Naive thymus-derived CD4-positive, alpha-beta T cell (primary cell): ENCODE data around the gene DENND5B. TPM values are rescaled to one million over a fixed set of nuclear protein-coding genes. Genes with fewer than 3 reads are reported as not detected.

ENCODE experiments used
- ATAC-seq: fragments of 150-1000 bp; cut with Tn5 transposase; 2 replicates; pipeline ENCODE4 v1.10.0; 2021; ENCODE audit warnings: mild to moderate bottlenecking, moderate library complexity
- CTCF ChIA-PET: fragments of 350-600 bp; sonication (Branson Sonifier 250); formaldehyde crosslinking; loops from one replicate; lab custom pipeline; 2021; ENCODE audit warnings: antibody characterized with exemption; lab: Charles Lee
- POLR2A ChIA-PET: fragments of 350-600 bp; sonication (Branson Sonifier 250); formaldehyde crosslinking; loops from one replicate; lab custom pipeline; 2021; ENCODE audit warnings: antibody characterized with exemption, inconsistent platforms; lab: Charles Lee
- DNase-seq, 9 donors: peaks; one replicate each; pipeline versions ENCODE4 v3.0.0 to v3.0.0-alpha.2; 2020 to 2022; ENCODE audit warnings: mixed read lengths in 1 of 9
- H3K27ac ChIP-seq: one replicate; pipeline ENCODE4 v1.7.0; 2013; ENCODE audit warnings: mild to moderate bottlenecking, low read depth, low read length, moderate library complexity
- H3K27me3 ChIP-seq, 2 donors: one replicate each; pipeline ENCODE4 v1.7.0; 2013; ENCODE audit warnings: low read length in 2 of 2, mild to moderate bottlenecking in 2 of 2, moderate library complexity in 2 of 2; ENCODE audit not compliant: control insufficient read depth in 2 of 2, insufficient read depth in 2 of 2
- H3K36me3 ChIP-seq, 3 experiments: 1 replicate in 2 of 3; 2 replicates in 1 of 3; pipeline ENCODE4 v1.7.0; 2013; ENCODE audit warnings: low read length in 3 of 3, mild to moderate bottlenecking in 3 of 3, moderate library complexity in 1 of 3; ENCODE audit not compliant: insufficient read depth in 3 of 3, control insufficient read depth in 2 of 3
- H3K4me1 ChIP-seq, 2 donors: one replicate each; pipeline ENCODE4 v1.7.0; 2013; ENCODE audit warnings: low read length in 2 of 2, mild to moderate bottlenecking in 2 of 2, moderate library complexity in 1 of 2; ENCODE audit not compliant: control insufficient read depth in 2 of 2, insufficient read depth in 2 of 2
- H3K4me3 ChIP-seq: 2 replicates; pipeline ENCODE4 v1.7.0; 2013; ENCODE audit warnings: mild to moderate bottlenecking, low read length
- H3K9me3 ChIP-seq, 3 experiments: 1 replicate in 2 of 3; 2 replicates in 1 of 3; pipeline ENCODE4 v1.7.0; 2013; ENCODE audit warnings: low read length in 3 of 3; ENCODE audit not compliant: control insufficient read depth in 2 of 3
- H3K27ac Mint-ChIP-seq, 9 donors: one replicate each; pipeline ENCODE4 v1.8.0; 2020 to 2022; ENCODE audit warnings: mixed read lengths in 9 of 9, mild to moderate bottlenecking in 8 of 9, moderate library complexity in 5 of 9, inconsistent platforms in 2 of 9
- H3K27me3 Mint-ChIP-seq, 5 donors: one replicate each; pipeline ENCODE4 v1.8.0; 2021 to 2022; ENCODE audit warnings: mixed read lengths in 5 of 5, mild to moderate bottlenecking in 1 of 5
- H3K36me3 Mint-ChIP-seq, 5 donors: one replicate each; pipeline ENCODE4 v1.8.0; 2020 to 2022; ENCODE audit warnings: mixed read lengths in 5 of 5, mild to moderate bottlenecking in 3 of 5, inconsistent platforms in 1 of 5
- H3K4me1 Mint-ChIP-seq, 7 donors: one replicate each; pipeline ENCODE4 v1.8.0; 2020 to 2022; ENCODE audit warnings: mixed read lengths in 7 of 7, mild to moderate bottlenecking in 3 of 7, inconsistent platforms in 1 of 7
- H3K4me3 Mint-ChIP-seq, 10 donors: one replicate each; pipeline ENCODE4 v1.8.0; 2020 to 2022; ENCODE audit warnings: mild to moderate bottlenecking in 10 of 10, mixed read lengths in 10 of 10, moderate library complexity in 6 of 10, inconsistent platforms in 2 of 10
- H3K9me3 Mint-ChIP-seq, 11 donors: one replicate each; pipeline ENCODE4 v1.8.0; 2020 to 2022; ENCODE audit warnings: mixed read lengths in 11 of 11, mild to moderate bottlenecking in 4 of 11, inconsistent platforms in 1 of 11, moderate library complexity in 1 of 11
- intact Hi-C, 2 donors: fragments of 100-400 bp; cut with micrococcal nuclease; formaldehyde crosslinking; loops; one replicate each; pipeline ENCODE4 v1.15.1; 2023
- polyA plus RNA-seq, 2 donors: library from polyadenylated mRNA; unstranded; fragments of 300-500 nt; fragmentation: Illumina TruSeq; gene quantifications; one replicate each; pipeline ENCODE4 v1.2.3, GENCODE V29; 2021
- total RNA-seq, 6 experiments: library from RNA in 5 of 6; stranded (reverse) in 5 of 6; gene quantifications; 1 replicate in 5 of 6; 2 replicates in 1 of 6; pipeline ENCODE4 v1.2.3 and lab custom pipeline; 2021 to 2026

DENND5B gene
- 1 to 10 TPM in 2 of 5 experiments, under 1 TPM in 3; 0.16 to 1.5 (median 0.29) TPM for total RNA-seq
- polyA plus RNA-seq: not detected
- total RNA-seq (lab: John Stamatoyannopoulos, UW): not detected

DNA sequence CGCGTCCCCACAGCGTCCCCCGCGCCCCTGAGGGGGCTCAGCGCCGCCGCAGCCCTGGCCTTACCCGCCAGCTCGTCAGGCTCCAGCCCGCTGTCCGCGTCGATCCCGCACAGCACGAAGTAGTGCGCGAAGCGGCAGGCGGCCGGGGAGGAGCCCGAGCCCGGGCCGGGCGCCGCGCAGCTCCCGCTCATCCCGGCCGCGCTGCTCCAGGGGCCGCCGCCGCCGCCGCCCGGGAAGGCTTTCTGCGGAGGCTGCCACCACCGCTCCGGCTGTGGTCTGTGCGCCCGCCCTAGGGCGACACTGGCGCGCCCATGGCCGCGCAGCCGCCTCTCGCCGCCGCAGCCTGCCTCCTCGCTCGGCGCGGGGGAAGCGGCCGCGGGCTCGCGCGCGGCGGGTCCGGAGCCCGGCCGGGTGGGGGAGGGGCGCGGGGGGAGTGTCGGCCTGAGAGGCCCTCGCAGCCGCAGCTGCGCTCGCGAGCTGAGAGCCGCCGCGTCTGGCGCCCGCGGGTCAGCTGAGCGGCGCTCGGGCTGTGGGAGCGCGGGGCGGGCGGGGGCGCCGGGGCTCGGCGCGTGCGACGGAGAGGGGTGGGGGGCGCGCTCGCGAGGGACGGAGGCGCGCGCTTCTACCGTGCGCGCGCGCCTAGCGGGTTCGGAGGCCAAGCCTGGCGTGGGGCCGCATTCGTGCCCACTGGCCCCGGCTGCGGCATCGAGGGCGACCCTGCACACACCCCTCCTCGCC is at the start of gene DENND5B:
DENND5B (minus strand) TSS at position 495 of the 738 bp plus-strand sequence; CDS start at position 191, 304 bp downstream.
- Histone ChIP-seq H3K9me3 (no peaks in the 10 kb centered on the region), H3K4me3 (peak within 1 kb of the TSS; percentile 8), H3K27me3 (peaks cover 0 to 7% of the 10 kb centered on the region in 2 donors), H3K27ac (no peak within 1 kb of the TSS), H3K36me3 (no peaks in the 10 kb centered on the region), H3K4me1 (peaks cover 0 to 5% of the 10 kb centered on the region in 2 donors)
- intact Hi-C loops: no loop called here
- Mint-ChIP-seq H3K27ac (peak within 1 kb of the TSS in 1 of 9 donors; percentile 68), H3K9me3 (peaks cover 0 to 6% (median 1%) of the 10 kb centered on the region in 11 donors), H3K27me3 (peaks cover 53 to 67% (median 57%) of the 10 kb centered on the region in 5 donors), H3K4me1 (peaks cover 10 to 19% (median 13%) of the 10 kb centered on the region in 7 donors), H3K4me3 (peak within 1 kb of the TSS; percentile 79 to 90 (median 86)), H3K36me3 (no peaks in the 10 kb centered on the region)
- peak; percentile 60 for ATAC-seq
- ChIA-PET CTCF (no interaction called here), POLR2A (no interaction called here)
- DNase-seq: peak in 4 of 9 donors; percentile 10 to 48 (median 19)

DNA sequence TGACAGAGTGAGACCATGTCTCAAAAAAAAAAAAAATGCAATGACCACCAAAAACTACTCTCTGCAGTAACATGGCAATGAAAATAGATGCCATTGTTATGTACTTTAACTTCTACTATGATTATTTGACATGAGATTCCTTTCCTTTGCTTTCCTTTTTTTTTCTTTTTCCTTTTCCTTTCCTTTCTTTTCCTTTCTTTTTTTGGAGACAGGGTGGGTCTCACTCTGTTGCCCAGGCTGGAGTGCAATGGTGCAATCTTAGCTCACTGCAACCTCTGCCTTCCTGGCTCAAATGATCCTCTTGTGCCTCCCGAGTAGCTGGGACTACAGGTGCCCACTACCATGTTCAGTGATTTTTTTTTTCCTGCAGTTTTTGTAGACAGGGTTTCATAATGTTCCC is 43.7 kb upstream of the DENND5B start:
- intact Hi-C loops: loop anchor here in 1 of 2 donors (5.0 kb wide), 1 partner anchor 517 kb away; no protein-coding TSS in a partner anchor
- Mint-ChIP-seq H3K4me3 (no peak overlapping the region), H3K9me3 (no peaks in the 10 kb centered on the region), H3K27me3 (peaks cover 0 to 7% (median 0%) of the 10 kb centered on the region in 5 donors), H3K4me1 (peaks cover 0 to 8% (median 7%) of the 10 kb centered on the region in 7 donors), H3K27ac (no peak overlapping the region), H3K36me3 (no peaks in the 10 kb centered on the region)
- H3K27ac ChIP-seq: no peak overlapping the region
- H3K4me3 ChIP-seq: no peak overlapping the region
- no peak for ATAC-seq
- no peaks in the 10 kb centered on the region for H3K4me1 ChIP-seq
- H3K36me3 ChIP-seq: no peaks in the 10 kb centered on the region
- DNase-seq: no peak
- CTCF ChIA-PET: interaction anchor here (0.6 to 1.8 kb wide), 3 partner anchors 231 to 405 kb away, joined by 3 to 8 read pairs (median 7); no protein-coding TSS in a partner anchor
- no peaks in the 10 kb centered on the region for H3K27me3 ChIP-seq
- H3K9me3 ChIP-seq: no peaks in the 10 kb centered on the region
- POLR2A ChIA-PET: no interaction called here

DNA sequence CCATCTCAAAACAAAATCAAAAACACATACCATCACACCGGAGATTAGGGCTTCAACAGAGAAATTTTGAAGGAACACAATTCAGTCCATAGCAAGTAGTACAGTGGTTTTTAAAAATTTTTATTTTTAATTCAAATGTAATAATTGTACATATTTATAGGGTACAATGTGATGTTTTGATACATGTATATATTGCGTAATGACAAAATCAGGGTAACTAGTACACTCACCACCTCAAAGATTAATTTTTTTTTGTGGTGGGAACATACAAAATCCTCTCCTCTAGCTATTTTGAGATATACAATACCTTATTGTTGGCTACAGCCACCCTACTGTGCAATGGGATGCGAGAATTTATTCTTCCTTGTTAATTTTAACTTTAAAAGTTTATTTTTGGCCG is 42.5 kb upstream of the DENND5B start:
- Mint-ChIP-seq H3K27ac (no peak overlapping the region), H3K4me3 (no peak overlapping the region), H3K9me3 (no peaks in the 10 kb centered on the region), H3K4me1 (peaks cover 0 to 8% (median 7%) of the 10 kb centered on the region in 7 donors), H3K36me3 (peaks cover 0 to 4% (median 0%) of the 10 kb centered on the region in 5 donors), H3K27me3 (peaks cover 0 to 7% (median 0%) of the 10 kb centered on the region in 5 donors)
- Histone ChIP-seq H3K4me1 (no peaks in the 10 kb centered on the region), H3K9me3 (no peaks in the 10 kb centered on the region), H3K4me3 (no peak overlapping the region), H3K27ac (no peak overlapping the region), H3K27me3 (no peaks in the 10 kb centered on the region), H3K36me3 (no peaks in the 10 kb centered on the region)
- intact Hi-C loops: no loop called here
- ChIA-PET CTCF (interaction anchor here (0.8 kb wide), 1 partner anchor 28 kb away, joined by 3 read pairs; no protein-coding TSS in a partner anchor), POLR2A (no interaction called here)
- no peak for ATAC-seq
- DNase-seq: no peak

DNA sequence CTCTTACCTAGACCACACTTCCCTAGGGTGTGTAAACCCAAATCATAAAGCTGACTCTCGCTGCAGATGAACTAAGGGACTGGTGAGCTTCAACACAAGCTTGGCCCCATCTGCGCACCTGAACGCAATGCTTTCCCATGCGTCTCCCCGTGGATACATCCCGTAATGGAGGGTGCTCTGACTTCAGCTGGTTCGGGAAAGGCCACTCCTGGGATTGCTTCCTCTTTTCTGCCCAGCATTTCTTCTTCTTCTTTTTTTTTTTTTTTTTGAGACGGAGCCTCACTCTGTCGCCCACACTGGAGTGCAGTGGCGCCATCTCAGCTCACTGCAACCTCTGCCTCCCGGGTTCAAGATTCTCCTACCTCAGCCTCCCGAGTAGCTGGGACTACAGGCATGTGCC is 40.9 kb upstream of the DENND5B start:
- CTCF ChIA-PET: no interaction called here
- DNase-seq (no peak), ATAC-seq (no peak)
- Histone ChIP-seq H3K27me3 (no peaks in the 10 kb centered on the region), H3K4me1 (no peaks in the 10 kb centered on the region), H3K4me3 (no peak overlapping the region), H3K9me3 (no peaks in the 10 kb centered on the region), H3K36me3 (no peaks in the 10 kb centered on the region), H3K27ac (no peak overlapping the region)
- Mint-ChIP-seq H3K9me3 (no peaks in the 10 kb centered on the region), H3K27me3 (peaks cover 0 to 7% (median 0%) of the 10 kb centered on the region in 5 donors), H3K4me1 (peaks cover 0 to 8% (median 7%) of the 10 kb centered on the region in 7 donors), H3K27ac (no peak overlapping the region), H3K4me3 (no peak overlapping the region), H3K36me3 (peaks cover 0 to 4% (median 0%) of the 10 kb centered on the region in 5 donors)
- intact Hi-C loops: no loop called here
- POLR2A ChIA-PET: interaction anchor here (0.6 kb wide), 1 partner anchor 262 kb away, joined by 3 read pairs; no protein-coding TSS in a partner anchor

DNA sequence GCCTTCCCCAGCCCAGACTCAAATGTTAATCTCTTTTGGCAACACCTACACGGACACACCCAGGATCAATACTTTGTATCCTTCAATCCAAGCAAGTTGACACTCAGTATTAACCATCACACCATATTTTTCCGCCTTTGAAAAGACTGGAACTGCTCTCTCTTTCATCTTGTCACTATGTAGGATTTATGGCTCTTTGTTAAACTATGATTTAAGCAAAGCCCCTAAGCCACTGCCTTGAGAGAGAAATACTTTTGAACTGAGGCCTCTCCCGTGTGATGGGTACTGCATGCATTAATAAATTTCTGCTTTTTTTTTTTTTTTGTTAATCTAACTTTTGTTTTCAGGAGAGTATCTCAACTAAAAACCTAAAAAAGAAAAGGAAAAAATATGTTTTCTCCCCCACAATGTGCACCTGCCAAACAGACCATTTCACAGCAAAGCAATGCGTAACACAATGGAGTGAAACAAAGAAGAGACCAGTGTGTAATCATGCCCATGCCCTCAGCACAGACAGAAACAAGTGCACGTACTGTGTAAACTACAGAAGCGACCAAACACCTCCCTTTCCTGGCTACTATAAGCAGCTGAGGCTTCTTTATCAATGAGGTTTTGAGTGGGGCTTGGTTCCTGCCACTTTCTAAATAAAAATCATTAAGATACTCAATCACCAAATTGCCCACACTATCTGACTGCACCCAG is 40.2 kb upstream of the DENND5B start:
- peaks cover 0 to 4% (median 0%) of the 10 kb centered on the region in 5 donors for H3K36me3 Mint-ChIP-seq

DNA sequence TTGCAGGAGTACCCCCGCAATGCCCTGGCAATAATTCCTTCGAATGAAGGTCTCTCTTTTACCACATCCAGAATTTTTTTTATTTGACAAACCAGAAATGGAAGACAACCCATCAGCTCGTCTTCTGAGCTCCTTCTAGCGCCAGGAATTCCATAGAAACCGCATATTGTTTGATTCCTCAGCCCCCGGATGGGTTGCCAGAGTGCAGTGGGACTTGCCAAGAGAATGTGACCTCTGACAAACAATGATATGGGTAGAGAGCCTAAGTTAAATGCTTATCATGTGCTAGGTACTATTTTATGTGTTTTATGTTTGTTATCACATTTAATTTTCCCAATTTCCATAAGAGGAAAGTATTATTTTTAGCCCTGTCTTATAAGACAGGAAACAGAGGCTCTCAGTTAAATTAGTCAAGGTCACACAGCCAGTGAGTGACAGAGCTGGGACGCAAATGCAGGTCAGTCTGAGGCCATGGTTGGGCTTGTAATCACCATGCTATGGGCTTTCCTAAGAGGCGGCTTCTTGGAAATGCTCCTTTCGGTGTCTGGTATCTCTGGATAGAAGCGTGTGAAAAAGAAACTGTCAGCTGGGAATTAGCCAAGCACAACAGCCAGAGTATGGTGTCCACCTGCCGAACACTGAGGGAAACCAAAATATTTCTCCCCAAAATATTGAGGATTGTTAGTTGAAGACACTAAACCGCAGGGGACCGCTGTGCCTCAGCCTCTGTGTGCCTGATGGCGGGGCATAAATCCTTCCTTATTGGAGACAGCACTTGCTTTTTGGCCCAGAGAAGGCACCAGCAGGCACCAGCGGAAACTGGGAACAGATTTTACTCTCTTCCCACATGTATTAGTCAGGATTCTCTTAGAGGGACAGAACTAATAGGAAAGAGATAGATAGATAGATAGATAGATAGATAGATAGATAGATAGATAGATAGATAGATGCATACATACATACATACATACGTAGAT is 39.1 kb upstream of the DENND5B start:
- DNase-seq (no peak), ATAC-seq (no peak)
- intact Hi-C loops: no loop called here
- H3K27me3 ChIP-seq: no peaks in the 10 kb centered on the region
- no peaks in the 10 kb centered on the region for H3K36me3 ChIP-seq
- Mint-ChIP-seq H3K4me3 (no peak overlapping the region), H3K4me1 (peaks cover 0 to 4% (median 0%) of the 10 kb centered on the region in 7 donors), H3K9me3 (no peaks in the 10 kb centered on the region), H3K27ac (no peak overlapping the region), H3K27me3 (peaks cover 0 to 7% (median 0%) of the 10 kb centered on the region in 5 donors), H3K36me3 (peaks cover 0 to 4% (median 0%) of the 10 kb centered on the region in 5 donors)
- H3K4me1 ChIP-seq: no peaks in the 10 kb centered on the region
- POLR2A ChIA-PET: no interaction called here
- H3K4me3 ChIP-seq: no peak overlapping the region
- CTCF ChIA-PET: interaction anchor here (0.6 kb wide), 1 partner anchor 275 kb away, joined by 5 read pairs; no protein-coding TSS in a partner anchor
- no peak overlapping the region for H3K27ac ChIP-seq
- H3K9me3 ChIP-seq: no peaks in the 10 kb centered on the region

More for the DNA sequence above, 40.2 kb upstream of the DENND5B start:
- H3K27ac ChIP-seq: no peak overlapping the region
- H3K4me1 ChIP-seq: no peaks in the 10 kb centered on the region
- H3K27ac Mint-ChIP-seq: no peak overlapping the region
- CTCF ChIA-PET: no interaction called here
- no peaks in the 10 kb centered on the region for H3K27me3 ChIP-seq
- no peak overlapping the region for H3K4me3 ChIP-seq
- POLR2A ChIA-PET: no interaction called here
- peaks cover 0 to 7% (median 0%) of the 10 kb centered on the region in 5 donors for H3K27me3 Mint-ChIP-seq
- no peak for DNase-seq
- H3K9me3 Mint-ChIP-seq: no peaks in the 10 kb centered on the region
- H3K36me3 ChIP-seq: no peaks in the 10 kb centered on the region
- H3K4me1 Mint-ChIP-seq: peaks cover 0 to 5% (median under 1%) of the 10 kb centered on the region in 7 donors
- intact Hi-C loops: no loop called here
- no peaks in the 10 kb centered on the region for H3K9me3 ChIP-seq
- no peak overlapping the region for H3K4me3 Mint-ChIP-seq
- ATAC-seq: no peak
